ENCODE results near the gene NAPB.

Gene NAPB

DNA sequence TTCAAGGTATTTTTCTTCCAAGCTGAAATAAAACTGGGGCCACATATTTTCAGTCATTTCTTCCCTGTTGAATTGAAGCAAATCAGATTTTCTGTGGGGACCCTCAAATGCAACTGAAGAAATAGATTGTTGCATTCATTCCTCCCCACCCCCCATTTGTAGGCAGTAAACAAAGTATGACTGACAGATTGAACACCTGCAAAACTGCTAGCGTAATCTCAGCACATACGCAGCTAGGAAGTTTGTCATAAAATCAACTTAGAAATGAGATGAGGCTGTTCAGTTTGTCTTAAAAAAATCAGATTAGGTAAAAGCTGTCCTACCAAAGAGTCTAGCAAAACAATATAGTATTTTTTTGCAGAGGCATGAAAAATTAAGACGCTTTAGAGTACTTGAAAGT is 50.4 kb downstream of the NAPB start:
- no peak for DNase-seq (ENCODE audit: low read depth)
- no peak overlapping the region for H3K4me3 ChIP-seq (ENCODE audit: low read depth, low read length)
- TF ChIP-seq, protein P1, sequence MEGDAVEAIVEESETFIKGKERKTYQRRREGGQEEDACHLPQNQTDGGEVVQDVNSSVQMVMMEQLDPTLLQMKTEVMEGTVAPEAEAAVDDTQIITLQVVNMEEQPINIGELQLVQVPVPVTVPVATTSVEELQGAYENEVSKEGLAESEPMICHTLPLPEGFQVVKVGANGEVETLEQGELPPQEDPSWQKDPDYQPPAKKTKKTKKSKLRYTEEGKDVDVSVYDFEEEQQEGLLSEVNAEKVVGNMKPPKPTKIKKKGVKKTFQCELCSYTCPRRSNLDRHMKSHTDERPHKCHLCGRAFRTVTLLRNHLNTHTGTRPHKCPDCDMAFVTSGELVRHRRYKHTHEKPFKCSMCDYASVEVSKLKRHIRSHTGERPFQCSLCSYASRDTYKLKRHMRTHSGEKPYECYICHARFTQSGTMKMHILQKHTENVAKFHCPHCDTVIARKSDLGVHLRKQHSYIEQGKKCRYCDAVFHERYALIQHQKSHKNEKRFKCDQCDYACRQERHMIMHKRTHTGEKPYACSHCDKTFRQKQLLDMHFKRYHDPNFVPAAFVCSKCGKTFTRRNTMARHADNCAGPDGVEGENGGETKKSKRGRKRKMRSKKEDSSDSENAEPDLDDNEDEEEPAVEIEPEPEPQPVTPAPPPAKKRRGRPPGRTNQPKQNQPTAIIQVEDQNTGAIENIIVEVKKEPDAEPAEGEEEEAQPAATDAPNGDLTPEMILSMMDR (IDR thresholded peaks at IDR 0.05; ENCODE audit: control insufficient read depth, extremely low read depth, insufficient read depth): no peak

DNA sequence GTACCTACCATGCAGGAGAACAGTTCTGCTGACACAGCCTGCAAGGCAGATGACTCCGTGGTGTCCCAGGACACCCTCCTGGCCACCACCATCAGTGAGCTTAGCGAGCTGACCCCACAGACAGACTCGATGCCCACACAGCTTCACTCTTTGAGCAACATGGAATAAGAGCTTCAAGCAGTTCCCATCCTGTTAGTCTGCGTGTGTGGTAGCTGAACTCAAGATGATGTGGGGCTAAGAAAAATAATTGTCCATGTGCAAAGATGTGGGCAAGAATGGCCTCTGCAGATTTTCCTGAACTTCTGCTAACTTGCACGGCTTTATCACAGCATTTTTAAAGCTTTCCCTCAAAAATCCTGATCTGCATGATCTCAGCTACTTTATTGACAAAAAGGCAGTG is 51.0 kb downstream of the NAPB start:
- TF ChIP-seq, protein P1 (IDR thresholded peaks at IDR 0.05; ENCODE audit: control insufficient read depth, extremely low read depth, insufficient read depth): no peak

DNA sequence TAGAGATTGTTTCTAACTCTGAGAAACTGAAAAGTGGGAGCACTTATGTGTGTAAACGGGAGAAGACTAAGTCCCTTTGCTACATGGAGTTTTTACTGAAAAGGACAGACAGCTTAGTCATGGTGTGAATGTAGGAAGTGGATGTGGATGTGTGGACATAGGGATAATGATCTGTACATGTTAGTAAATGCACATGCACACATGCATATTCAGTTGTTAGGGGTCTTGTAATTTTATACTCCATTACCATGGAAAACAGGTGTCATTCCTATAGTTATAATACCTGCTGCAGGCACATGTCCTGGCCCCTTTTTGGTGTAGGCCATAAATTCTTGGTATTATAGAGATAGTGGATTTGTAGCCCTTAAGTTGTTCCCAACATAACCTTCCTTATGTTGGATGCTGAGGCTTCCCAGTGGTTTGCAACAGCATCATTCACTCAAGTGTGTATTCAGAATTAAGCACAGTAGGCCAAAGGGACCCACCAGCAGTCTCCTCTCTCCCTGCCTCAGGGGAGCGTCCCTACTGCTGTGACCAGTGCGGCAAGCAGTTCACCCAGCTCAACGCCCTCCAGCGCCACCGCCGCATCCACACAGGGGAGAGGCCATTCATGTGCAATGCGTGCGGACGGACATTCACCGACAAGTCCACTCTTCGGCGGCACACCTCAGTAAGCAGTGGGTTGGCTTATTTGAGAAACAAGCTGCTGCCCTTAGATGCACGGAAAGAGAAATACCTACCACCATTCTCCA is 52.0 kb downstream of the NAPB start:
- TF ChIP-seq, protein P1 (IDR thresholded peaks at IDR 0.05; ENCODE audit: control insufficient read depth, extremely low read depth, insufficient read depth): no peak
- DNase-seq (ENCODE audit: low read depth): no peak

More for the DNA sequence above, 51.0 kb downstream of the NAPB start:
- no peak for DNase-seq (ENCODE audit: low read depth)
- no peak overlapping the region for H3K4me3 ChIP-seq (ENCODE audit: low read depth, low read length)

DNA sequence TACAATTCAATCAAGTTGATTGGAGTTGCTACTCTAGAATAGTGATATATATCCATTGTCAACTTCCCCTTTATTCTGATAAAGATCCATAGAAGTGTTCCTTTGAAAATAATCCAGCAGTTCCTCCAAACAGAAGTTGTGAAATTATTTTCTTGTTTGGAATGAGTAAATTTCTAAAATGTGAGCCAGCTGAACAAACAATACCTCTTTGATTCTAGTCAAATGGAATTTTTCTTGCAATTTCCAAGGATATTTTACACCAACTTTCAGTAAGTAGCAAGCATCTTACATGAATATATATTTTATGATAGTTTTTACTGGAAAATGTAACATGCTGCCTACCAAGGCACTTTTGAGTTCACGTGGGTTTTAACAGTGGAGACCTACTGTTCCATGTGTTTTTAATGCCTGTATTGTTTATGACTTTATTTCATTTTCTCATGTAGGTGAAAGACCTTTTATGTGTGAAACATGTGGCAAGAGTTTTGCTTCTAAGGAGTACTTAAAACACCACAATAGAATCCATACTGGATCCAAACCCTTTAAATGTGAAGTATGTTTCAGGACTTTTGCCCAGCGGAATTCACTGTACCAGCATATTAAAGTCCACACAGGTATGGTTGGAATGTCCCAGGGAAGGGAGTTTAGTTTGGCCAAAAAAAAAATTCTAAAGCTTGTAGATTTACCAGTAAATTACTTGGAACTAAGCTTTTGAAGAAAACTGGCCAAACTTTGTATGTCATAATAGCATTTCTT is 52.8 kb downstream of the NAPB start:
- TF ChIP-seq, protein P1 (IDR thresholded peaks at IDR 0.05; ENCODE audit: control insufficient read depth, extremely low read depth, insufficient read depth): no peak
- H3K4me3 ChIP-seq (ENCODE audit: low read depth, low read length): no peak overlapping the region
- DNase-seq (ENCODE audit: low read depth): no peak

More for the DNA sequence above, 52.0 kb downstream of the NAPB start:
- no peak overlapping the region for H3K4me3 ChIP-seq (ENCODE audit: low read depth, low read length)

DNA sequence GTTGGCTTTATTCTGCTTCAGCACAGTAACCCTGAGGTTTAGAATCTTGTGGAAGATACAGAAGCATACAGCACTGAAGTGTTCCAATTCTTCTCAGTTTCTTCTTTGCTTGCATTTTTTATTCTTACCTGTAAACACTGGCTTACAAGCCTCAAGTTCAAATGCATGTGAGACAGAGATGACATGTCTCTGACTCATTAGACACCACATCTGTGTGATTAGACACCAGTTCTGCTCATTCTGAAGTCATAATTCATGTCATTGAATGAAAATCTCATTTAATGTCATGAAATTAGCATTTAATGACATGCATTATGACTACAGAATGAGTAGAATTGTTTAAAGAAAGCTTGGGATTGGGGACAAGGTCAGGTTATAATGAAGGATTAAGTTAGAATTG is 53.5 kb downstream of the NAPB start:
- TF ChIP-seq, protein P1 (IDR thresholded peaks at IDR 0.05; ENCODE audit: control insufficient read depth, extremely low read depth, insufficient read depth): no peak
- no peak overlapping the region for H3K4me3 ChIP-seq (ENCODE audit: low read depth, low read length)
- DNase-seq (ENCODE audit: low read depth): no peak

DNA sequence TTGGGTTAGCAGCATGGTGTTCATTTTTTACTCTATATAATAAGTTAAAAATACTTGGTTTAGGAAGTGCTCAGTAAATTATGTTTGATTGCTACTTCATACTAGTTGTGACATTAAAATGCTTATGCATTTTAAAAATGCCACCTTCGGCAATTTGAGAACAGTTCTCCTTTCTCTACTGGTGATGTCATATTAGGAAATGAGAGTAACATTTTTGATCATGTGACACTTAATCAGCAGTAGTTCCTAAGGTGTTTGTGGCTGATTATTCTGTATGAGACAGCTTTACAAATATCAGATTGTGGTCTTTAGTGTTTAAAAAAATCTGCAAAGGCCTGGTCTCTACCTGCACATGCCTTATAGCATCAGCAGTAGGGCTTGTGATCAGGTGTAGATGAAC is 54.9 kb downstream of the NAPB start:
- DNase-seq (ENCODE audit: low read depth): no peak
- TF ChIP-seq, protein P1 (IDR thresholded peaks at IDR 0.05; ENCODE audit: control insufficient read depth, extremely low read depth, insufficient read depth): no peak
- H3K4me3 ChIP-seq (ENCODE audit: low read depth, low read length): no peak overlapping the region

Data from LNCaP clone FGC (cell line).